Measurements from ENCODE around the gene RIOX2. TPM values are rescaled to one million over a fixed set of nuclear protein-coding genes. Genes with fewer than 3 reads are reported as not detected.

Gene RIOX2
- total RNA-seq, 1 donor from 2014 or later = 34.8 TPM

DNA sequence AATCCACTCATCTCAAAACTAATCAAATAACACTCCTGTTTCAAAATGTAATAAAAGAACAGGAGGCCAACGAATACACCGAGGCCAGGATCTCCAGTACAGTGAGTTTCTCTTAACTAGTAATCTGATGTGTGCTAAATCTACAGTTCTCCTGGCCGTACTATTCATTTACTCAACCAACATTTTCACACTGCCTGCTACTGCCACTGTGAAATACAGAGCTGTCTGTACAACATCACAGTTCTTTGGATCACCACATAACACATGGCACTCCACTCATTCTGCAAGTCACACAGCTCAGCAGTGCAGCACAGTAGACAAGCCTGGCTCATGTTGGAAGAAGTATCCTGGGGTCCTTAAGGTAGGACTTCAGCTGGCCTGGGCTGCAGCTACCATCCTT lies 21.9 kb downstream of the RIOX2 start:
- Mint-ChIP-seq H3K9me3 (no peaks in the 10 kb centered on the region), H3K4me1 (peaks cover 6% of the 10 kb centered on the region), H3K36me3 (ENCODE audit: low read depth) (peaks cover 87% of the 10 kb centered on the region), H3K4me3 (no peak overlapping the region), H3K27ac (no peak overlapping the region), H3K27me3 (no peaks in the 10 kb centered on the region)
- ChIA-PET CTCF (interaction anchor here (0.6 kb wide), 1 partner anchor 154 kb away, joined by 3 read pairs; no protein-coding TSS in a partner anchor), POLR2A (no interaction called here)
- intact Hi-C loops (cut with micrococcal nuclease) = no loop called here
- ATAC-seq (ENCODE audit: low read depth) = no peak
- TF ChIP-seq, protein P1, sequence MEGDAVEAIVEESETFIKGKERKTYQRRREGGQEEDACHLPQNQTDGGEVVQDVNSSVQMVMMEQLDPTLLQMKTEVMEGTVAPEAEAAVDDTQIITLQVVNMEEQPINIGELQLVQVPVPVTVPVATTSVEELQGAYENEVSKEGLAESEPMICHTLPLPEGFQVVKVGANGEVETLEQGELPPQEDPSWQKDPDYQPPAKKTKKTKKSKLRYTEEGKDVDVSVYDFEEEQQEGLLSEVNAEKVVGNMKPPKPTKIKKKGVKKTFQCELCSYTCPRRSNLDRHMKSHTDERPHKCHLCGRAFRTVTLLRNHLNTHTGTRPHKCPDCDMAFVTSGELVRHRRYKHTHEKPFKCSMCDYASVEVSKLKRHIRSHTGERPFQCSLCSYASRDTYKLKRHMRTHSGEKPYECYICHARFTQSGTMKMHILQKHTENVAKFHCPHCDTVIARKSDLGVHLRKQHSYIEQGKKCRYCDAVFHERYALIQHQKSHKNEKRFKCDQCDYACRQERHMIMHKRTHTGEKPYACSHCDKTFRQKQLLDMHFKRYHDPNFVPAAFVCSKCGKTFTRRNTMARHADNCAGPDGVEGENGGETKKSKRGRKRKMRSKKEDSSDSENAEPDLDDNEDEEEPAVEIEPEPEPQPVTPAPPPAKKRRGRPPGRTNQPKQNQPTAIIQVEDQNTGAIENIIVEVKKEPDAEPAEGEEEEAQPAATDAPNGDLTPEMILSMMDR (IDR thresholded peaks at IDR 0.05) = no peak
- DNase-seq = no peak

DNA sequence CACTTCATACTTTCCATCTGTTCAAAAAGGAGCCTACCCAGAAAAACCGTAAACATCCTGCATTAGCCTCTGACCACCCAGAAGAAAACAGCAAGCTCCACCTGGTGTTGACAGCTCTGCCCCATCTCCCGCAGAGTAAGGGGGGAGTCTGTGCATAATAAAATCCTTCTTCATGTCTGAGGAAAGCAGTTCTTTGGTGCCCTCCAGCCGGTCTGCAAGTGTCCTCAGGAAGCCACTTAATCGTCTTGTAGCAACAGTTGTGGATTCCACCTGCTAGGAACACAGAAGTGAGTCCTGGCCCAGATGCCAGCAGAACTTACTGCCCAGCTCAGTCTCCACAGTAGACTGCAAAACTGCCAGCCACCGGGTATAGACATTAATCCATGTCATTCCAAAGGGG lies 22.5 kb downstream of the RIOX2 start:
- H3K9me3 Mint-ChIP-seq = no peaks in the 10 kb centered on the region

DNA sequence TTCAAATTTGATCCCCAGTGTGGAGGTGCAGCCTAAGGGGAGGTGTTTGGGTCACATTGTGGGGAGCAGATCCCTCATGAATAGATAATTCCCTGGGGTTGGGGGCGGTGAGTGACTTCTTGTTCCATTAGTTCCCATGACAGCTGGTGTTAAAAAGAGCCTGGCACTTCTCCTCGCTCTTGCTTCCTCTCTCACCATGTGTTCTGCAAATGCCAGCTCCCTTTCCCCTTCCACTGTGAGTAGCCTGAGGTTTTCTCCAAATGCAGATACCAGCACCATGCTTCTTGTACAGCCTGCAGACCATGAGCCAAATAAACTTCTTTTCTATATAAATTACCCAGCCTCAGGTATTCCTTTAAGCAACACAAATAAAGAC lies 23.1 kb downstream of the RIOX2 start:
- CTCF ChIA-PET = no interaction called here
- no peaks in the 10 kb centered on the region for H3K4me1 Mint-ChIP-seq
- POLR2A ChIA-PET = no interaction called here
- intact Hi-C loops (cut with micrococcal nuclease) = no loop called here
- no peak overlapping the region for H3K27ac Mint-ChIP-seq
- no peaks in the 10 kb centered on the region for H3K27me3 Mint-ChIP-seq
- no peak overlapping the region for H3K4me3 Mint-ChIP-seq
- peaks cover 89% of the 10 kb centered on the region for H3K36me3 Mint-ChIP-seq (ENCODE audit: low read depth)
- DNase-seq (no peak), ATAC-seq (ENCODE audit: low read depth) (no peak)
- TF ChIP-seq, protein P1 (IDR thresholded peaks at IDR 0.05) = no peak
- H3K9me3 Mint-ChIP-seq = no peaks in the 10 kb centered on the region

More for the DNA sequence above, 22.5 kb downstream of the RIOX2 start:
- no peak for DNase-seq
- POLR2A ChIA-PET = no interaction called here
- intact Hi-C loops (cut with micrococcal nuclease) = no loop called here
- Mint-ChIP-seq H3K27me3 (no peaks in the 10 kb centered on the region), H3K4me3 (no peak overlapping the region), H3K27ac (no peak overlapping the region), H3K4me1 (no peaks in the 10 kb centered on the region), H3K36me3 (ENCODE audit: low read depth) (peaks cover 91% of the 10 kb centered on the region)
- CTCF ChIA-PET = no interaction called here
- no peak for ATAC-seq (ENCODE audit: low read depth)
- TF ChIP-seq, protein P1 (IDR thresholded peaks at IDR 0.05) = no peak

GRCh38 chr3:97948351-97949109 lies 23.7 kb downstream of the RIOX2 start:
- TF ChIP-seq, protein P1 (IDR thresholded peaks at IDR 0.05) = no peak
- intact Hi-C loops (cut with micrococcal nuclease) = no loop called here
- ChIA-PET CTCF (no interaction called here), POLR2A (no interaction called here)
- Mint-ChIP-seq H3K27me3 (no peaks in the 10 kb centered on the region), H3K4me3 (no peak overlapping the region), H3K27ac (no peak overlapping the region), H3K4me1 (no peaks in the 10 kb centered on the region), H3K36me3 (ENCODE audit: low read depth) (peaks cover 90% of the 10 kb centered on the region), H3K9me3 (no peaks in the 10 kb centered on the region)
- ATAC-seq (ENCODE audit: low read depth) (no peak), DNase-seq (no peak)

- H3K4me3 Mint-ChIP-seq = no peak overlapping the region
- POLR2A ChIA-PET = no interaction called here
- H3K9me3 Mint-ChIP-seq = no peaks in the 10 kb centered on the region
- H3K4me1 Mint-ChIP-seq = no peaks in the 10 kb centered on the region
- intact Hi-C loops (cut with micrococcal nuclease) = no loop called here
- CTCF ChIA-PET = no interaction called here
- peaks cover 54% of the 10 kb centered on the region for H3K36me3 Mint-ChIP-seq (ENCODE audit: low read depth)
- TF ChIP-seq, protein P1 (IDR thresholded peaks at IDR 0.05) = no peak
- no peak for ATAC-seq (ENCODE audit: low read depth)
- no peak overlapping the region for H3K27ac Mint-ChIP-seq
- no peak for DNase-seq
- H3K27me3 Mint-ChIP-seq = no peaks in the 10 kb centered on the region
Measured at GRCh38 chr3:97942801-97943546, 29.3 kb downstream of the RIOX2 start.

Measured in activated B cell treated with CpG ODN at 0.5 μM for 24 hours (primary cell).